Hepatocyte (in vitro differentiated cells): ENCODE results near the gene TRAPPC14. TPM values are rescaled to one million over a fixed set of nuclear protein-coding genes. Genes with fewer than 3 reads are reported as not detected.
A peak's percentile ranks its signal among the peaks of the same experiment; 100 is the strongest.

ENCODE experiments used
- DNase-seq: peaks from one replicate; pipeline ENCODE4 v3.0.0-alpha.2; 2016; ENCODE audit warnings: low spot score
- H2AFZ ChIP-seq: fragments of 200-600 bp; sonication (generic); 2 replicates; pipeline ENCODE4 v1.6.0; 2016; ENCODE audit warnings: antibody characterized with exemption, mild to moderate bottlenecking
- H3K27ac ChIP-seq: fragments of 200-600 bp; sonication (generic); 2 replicates; pipeline ENCODE4 v1.5.1; 2016; ENCODE audit warnings: mild to moderate bottlenecking
- H3K27me3 ChIP-seq: fragments of 200-600 bp; sonication (generic); 2 replicates; pipeline ENCODE4 v1.6.1; 2016
- H3K36me3 ChIP-seq: fragments of 200-600 bp; sonication (generic); replicated peaks from 2 replicates; pipeline ENCODE4 v1.5.1; 2016; ENCODE audit warnings: low read depth; ENCODE audit not compliant: insufficient read depth
- H3K4me1 ChIP-seq: fragments of 200-600 bp; sonication (generic); 2 replicates; pipeline ENCODE4 v1.5.1; 2016; ENCODE audit warnings: mild to moderate bottlenecking, moderate library complexity; ENCODE audit not compliant: insufficient read depth
- H3K4me2 ChIP-seq: fragments of 200-600 bp; sonication (generic); 2 replicates; pipeline ENCODE4 v1.6.0; 2016
- H3K4me3 ChIP-seq: fragments of 200-600 bp; sonication (generic); 2 replicates; pipeline ENCODE4 v1.5.1; 2016; ENCODE audit warnings: mild to moderate bottlenecking
- H3K79me2 ChIP-seq: fragments of 200-600 bp; sonication (generic); 2 replicates; pipeline ENCODE4 v1.6.0; 2017; ENCODE audit warnings: mild to moderate bottlenecking
- H3K9me2 ChIP-seq: fragments of 200-600 bp; sonication (generic); replicated peaks from 2 replicates; pipeline ENCODE4 v1.6.0; 2017; ENCODE audit warnings: mild to moderate bottlenecking; ENCODE audit not compliant: insufficient read depth
- H3K9me3 ChIP-seq: fragments of 200-600 bp; sonication (generic); 2 replicates; pipeline ENCODE4 v1.5.1; 2016; ENCODE audit warnings: low read depth, mild to moderate bottlenecking
- H4K20me1 ChIP-seq: fragments of 200-600 bp; sonication (generic); 2 replicates; pipeline ENCODE4 v1.6.0; 2016; ENCODE audit warnings: mild to moderate bottlenecking; ENCODE audit not compliant: insufficient read depth, poor library complexity, severe bottlenecking
- EZH2 ChIP-seq: fragments of 200-600 bp; sonication (generic); IDR thresholded peaks from 2 replicates; pipeline ENCODE4 v1.6.1; 2016; ENCODE audit warnings: antibody characterized with exemption, mild to moderate bottlenecking, borderline replicate concordance
- EZH2phosphoT487 ChIP-seq: fragments of 200-600 bp; sonication (generic); IDR thresholded peaks from one replicate; pipeline ENCODE4 v1.6.1; 2018; ENCODE audit warnings: antibody characterized with exemption, mild to moderate bottlenecking, low read depth, moderate library complexity; ENCODE audit not compliant: unreplicated experiment, severe bottlenecking
- WGBS: methylation state at CpG from one replicate; pipeline ENCODE4 v1.1.6; 2016; ENCODE audit warnings: low lambda C conversion rate; ENCODE audit errors: missing lambda C conversion rate; 5-methylcytosine and 5-hydroxymethylcytosine counted together
- polyA plus RNA-seq: library from polyadenylated mRNA; unstranded; fragments of >200 nt; fragmentation: Nextera tagmentation; extraction: Ambion mirVana; gene quantifications from 2 replicates; pipeline ENCODE4 v1.2.1, GENCODE V29; 2016
- total RNA-seq: library from RNA; depleted of rRNA; stranded (reverse); fragments of >200 nt; gene quantifications from 2 replicates; pipeline ENCODE4 v1.2.3, GENCODE V29; 2014
- TF ChIP-seq, protein P1 (sequence below): fragments of 200-600 bp; sonication (generic); IDR thresholded peaks from 2 replicates; pipeline ENCODE4 v1.5.1; 2016; ENCODE audit warnings: antibody characterized with exemption, mild to moderate bottlenecking; ENCODE audit not compliant: poor library complexity

TRAPPC14 gene
- total and polyA plus RNA-seq, 2 experiments from 2014 or later = 14.7 to 18.5 TPM

DNA sequence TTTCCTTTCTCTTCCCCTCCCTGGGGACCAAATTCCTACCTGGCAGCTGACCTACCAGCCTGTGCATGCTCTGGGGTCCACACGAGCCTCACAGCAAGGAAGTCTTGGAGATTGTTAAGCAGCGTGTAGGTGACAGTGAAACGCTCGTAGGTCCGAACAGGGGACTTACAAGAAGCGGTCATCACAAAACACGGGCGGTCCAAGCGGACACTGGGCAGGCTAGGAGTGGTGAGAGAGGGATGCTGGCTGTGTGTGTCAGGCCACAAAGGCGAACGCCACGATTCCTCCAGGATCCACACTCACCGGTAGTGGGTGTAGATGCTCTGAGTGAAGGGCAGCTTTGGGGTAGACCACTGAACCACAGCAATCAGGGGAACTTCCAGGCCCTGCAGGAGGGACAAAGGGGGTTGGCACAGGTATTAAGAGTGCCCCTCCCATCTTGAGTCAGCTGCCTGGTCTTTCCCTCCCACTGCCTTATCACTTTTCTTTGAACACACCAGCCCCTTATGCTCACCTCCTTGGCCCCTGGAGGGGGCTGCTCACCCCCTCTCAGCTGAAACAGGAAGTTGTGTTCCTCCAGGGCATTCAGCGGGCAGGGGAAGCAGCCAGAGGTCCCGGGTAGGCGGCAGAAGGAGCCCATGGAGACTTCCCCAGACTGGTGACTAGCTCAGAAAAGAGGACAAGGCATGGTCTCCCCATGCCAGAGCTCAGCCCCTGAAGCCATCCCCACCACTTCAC is 2.0 kb downstream of the TRAPPC14 start:
- no peak for DNase-seq
- Histone ChIP-seq H3K9me2 (no peaks in the 10 kb centered on the region), H3K27ac (peak overlapping the region; percentile 82), H3K79me2 (peaks cover 23% of the 10 kb centered on the region), H3K4me3 (no peak overlapping the region), H3K4me1 (peaks cover 15% of the 10 kb centered on the region), H3K9me3 (no peaks in the 10 kb centered on the region), H3K27me3 (no peaks in the 10 kb centered on the region), H4K20me1 (no peaks in the 10 kb centered on the region), H3K36me3 (no peaks in the 10 kb centered on the region), H3K4me2 (peak overlapping the region; percentile 100), H2AFZ (no peak overlapping the region)
- TF ChIP-seq, protein P1, sequence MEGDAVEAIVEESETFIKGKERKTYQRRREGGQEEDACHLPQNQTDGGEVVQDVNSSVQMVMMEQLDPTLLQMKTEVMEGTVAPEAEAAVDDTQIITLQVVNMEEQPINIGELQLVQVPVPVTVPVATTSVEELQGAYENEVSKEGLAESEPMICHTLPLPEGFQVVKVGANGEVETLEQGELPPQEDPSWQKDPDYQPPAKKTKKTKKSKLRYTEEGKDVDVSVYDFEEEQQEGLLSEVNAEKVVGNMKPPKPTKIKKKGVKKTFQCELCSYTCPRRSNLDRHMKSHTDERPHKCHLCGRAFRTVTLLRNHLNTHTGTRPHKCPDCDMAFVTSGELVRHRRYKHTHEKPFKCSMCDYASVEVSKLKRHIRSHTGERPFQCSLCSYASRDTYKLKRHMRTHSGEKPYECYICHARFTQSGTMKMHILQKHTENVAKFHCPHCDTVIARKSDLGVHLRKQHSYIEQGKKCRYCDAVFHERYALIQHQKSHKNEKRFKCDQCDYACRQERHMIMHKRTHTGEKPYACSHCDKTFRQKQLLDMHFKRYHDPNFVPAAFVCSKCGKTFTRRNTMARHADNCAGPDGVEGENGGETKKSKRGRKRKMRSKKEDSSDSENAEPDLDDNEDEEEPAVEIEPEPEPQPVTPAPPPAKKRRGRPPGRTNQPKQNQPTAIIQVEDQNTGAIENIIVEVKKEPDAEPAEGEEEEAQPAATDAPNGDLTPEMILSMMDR = no peak
- TF ChIP-seq EZH2phosphoT487 (no peak), EZH2 (no peak)
- 85% methylated on average over 16 of the region's 16 CpGs for WGBS

DNA sequence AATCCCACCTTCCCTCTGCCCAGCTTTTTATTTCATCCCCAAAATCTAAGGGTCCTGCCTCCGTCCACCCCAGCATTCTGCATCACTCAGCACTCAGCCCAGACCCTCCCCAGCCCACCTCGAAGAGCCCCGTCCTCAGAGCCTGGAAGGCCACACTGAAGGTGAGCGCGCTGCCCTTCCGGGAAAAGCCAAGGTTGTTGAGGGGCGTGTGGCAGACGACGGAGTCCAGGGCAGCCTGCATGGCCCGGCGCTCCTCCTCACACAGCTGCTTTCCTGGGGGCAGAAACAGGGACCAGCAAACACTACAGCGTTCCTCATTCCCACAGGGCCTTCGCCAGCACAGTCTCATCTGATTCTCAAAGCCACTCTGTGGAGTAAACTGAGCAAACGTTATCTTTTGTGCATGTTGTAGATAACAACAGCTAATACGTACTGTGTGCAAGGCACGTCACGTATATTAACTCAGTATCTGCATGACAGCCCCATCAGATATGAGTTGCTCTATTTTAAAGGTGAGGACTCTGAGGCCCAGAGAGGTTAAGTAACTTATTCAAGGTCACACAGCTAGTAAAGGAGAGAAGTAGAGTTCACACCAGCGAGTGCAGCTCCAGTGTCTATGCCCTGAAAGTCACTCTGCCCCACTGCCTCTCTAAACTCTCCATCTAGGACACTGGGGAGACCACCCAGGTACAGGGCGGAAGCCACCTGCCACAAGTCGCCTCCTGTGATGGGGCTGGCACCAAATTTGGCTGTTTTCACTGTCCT is 2.8 kb downstream of the TRAPPC14 start:
- Histone ChIP-seq H3K9me2 (no peaks in the 10 kb centered on the region), H3K9me3 (no peaks in the 10 kb centered on the region), H3K79me2 (peaks cover 30% of the 10 kb centered on the region), H3K27me3 (no peaks in the 10 kb centered on the region), H3K4me3 (no peak overlapping the region), H3K36me3 (no peaks in the 10 kb centered on the region), H2AFZ (no peak overlapping the region), H3K4me2 (no peak overlapping the region), H3K4me1 (peaks cover 15% of the 10 kb centered on the region), H3K27ac (peak overlapping the region; percentile 73), H4K20me1 (no peaks in the 10 kb centered on the region)
- 85% methylated on average over 20 of the region's 20 CpGs for WGBS
- TF ChIP-seq EZH2phosphoT487 (no peak), EZH2 (no peak)
- TF ChIP-seq, protein P1 = no peak
- no peak for DNase-seq

DNA sequence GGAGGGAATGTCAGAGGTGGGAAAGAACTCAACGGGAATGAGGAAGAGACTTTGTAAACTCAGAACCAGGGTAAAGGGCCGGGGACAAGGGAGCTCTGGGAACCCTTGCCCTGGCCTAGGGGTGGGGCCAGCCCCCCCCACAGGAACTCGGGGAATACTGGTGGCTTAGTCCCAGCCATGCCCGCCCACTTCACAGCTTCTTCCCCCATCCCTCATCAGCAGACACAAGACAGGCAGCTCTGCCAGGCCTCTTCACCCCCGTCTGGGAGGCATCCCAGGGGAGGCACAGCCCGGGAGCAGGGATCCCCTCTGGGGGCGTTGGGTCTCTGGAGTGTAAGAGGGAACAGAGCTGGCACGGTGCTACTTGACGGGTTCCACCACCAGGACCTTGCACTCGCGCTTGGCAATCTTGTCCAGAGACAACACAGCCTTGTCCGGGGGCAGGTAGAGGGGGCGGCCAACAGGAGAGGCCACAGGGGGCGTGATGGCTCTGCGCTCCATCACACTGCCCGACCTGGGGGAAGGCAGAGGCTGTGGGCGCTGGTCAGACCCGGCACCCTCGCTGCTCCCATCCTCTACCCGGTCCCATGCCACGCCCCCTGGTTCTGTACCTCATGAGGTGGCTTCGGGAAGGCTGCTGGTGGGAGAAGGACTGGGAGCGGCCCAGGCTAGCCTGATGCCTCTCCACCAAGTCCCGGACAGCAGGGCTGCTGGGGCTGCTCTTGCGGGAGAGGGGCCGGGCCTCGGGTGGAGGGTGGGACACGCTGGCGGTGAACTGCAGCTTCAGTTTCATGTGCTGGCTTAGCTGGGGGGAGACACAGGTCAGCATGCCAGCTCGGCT is 3.7 kb downstream of the TRAPPC14 start:
- Histone ChIP-seq H3K4me1 (peaks cover 15% of the 10 kb centered on the region), H4K20me1 (no peaks in the 10 kb centered on the region), H3K27me3 (no peaks in the 10 kb centered on the region), H2AFZ (no peak overlapping the region), H3K4me2 (no peak overlapping the region), H3K36me3 (no peaks in the 10 kb centered on the region), H3K9me3 (no peaks in the 10 kb centered on the region), H3K27ac (peak overlapping the region; percentile 73), H3K4me3 (no peak overlapping the region), H3K79me2 (peaks cover 39% of the 10 kb centered on the region), H3K9me2 (no peaks in the 10 kb centered on the region)
- WGBS = 90% methylated on average over 24 of the region's 30 CpGs
- DNase-seq = peak; percentile 48
- TF ChIP-seq EZH2phosphoT487 (no peak), EZH2 (no peak)
- TF ChIP-seq, protein P1 = no peak
